ENCODE data around the gene CEP192.

Gene CEP192

GRCh38 chr18:13158428-13158827 lies 167.3 kb downstream of the CEP192 start:
- no peak for DNase-seq

GRCh38 chr18:13159579-13159978 lies 168.4 kb downstream of the CEP192 start:
- DNase-seq, result peak; percentile 75

- no peak for DNase-seq
These were observed 170.2 kb downstream of the CEP192 start for GRCh38 chr18:13161276-13161899.

GRCh38 chr18:13163167-13163927 lies 172.2 kb downstream of the CEP192 start:
- no peak for DNase-seq

GRCh38 chr18:13164406-13164805 lies 173.2 kb downstream of the CEP192 start:
- DNase-seq, result no peak

- no peak for DNase-seq
These were observed 174.7 kb downstream of the CEP192 start for GRCh38 chr18:13165636-13166423.

GRCh38 chr18:13173578-13174145 lies 182.5 kb downstream of the CEP192 start:
- DNase-seq, result no peak

Data from activated CD4-positive, alpha-beta T cell treated with anti-CD3 and anti-CD28 coated beads, Interleukin-10, Interleukin-2, amounts not matched to agents 100 ng/mL and 50 ng/mL, durations not matched to agents 16 hours and 8 hours (primary cell).